Neuronal stem cell (in vitro differentiated cells): ENCODE results near the gene KIAA1755.

Experiments used
- DNase-seq: peaks from one replicate; pipeline ENCODE4 v3.0.0-alpha.2; 2013; ENCODE audit warnings: low spot score
- H2AFZ ChIP-seq: one replicate; pipeline ENCODE4 v1.6.1; 2013; ENCODE audit warnings: mild to moderate bottlenecking, low read length, inconsistent platforms
- H2AK5ac ChIP-seq: 2 replicates; pipeline ENCODE4 v1.6.1; 2013; ENCODE audit warnings: low read depth, mild to moderate bottlenecking, inconsistent platforms, low read length, moderate library complexity, mixed read lengths
- H2BK120ac ChIP-seq: 2 replicates; pipeline ENCODE4 v1.6.1; 2013; ENCODE audit warnings: low read depth, mild to moderate bottlenecking, inconsistent platforms, low read length, moderate library complexity, mixed read lengths
- H2BK12ac ChIP-seq: one replicate; pipeline ENCODE4 v1.6.1; 2013; ENCODE audit warnings: low read length, inconsistent platforms
- H2BK15ac ChIP-seq: 2 replicates; pipeline ENCODE4 v1.6.1; 2013; ENCODE audit warnings: mild to moderate bottlenecking, low read length, inconsistent platforms, mixed read lengths
- H2BK5ac ChIP-seq: one replicate; pipeline ENCODE4 v1.6.1; 2013; ENCODE audit warnings: inconsistent platforms, mild to moderate bottlenecking, low read length, moderate library complexity
- H3K14ac ChIP-seq: one replicate; pipeline ENCODE4 v1.6.1; 2013; ENCODE audit warnings: low read length, inconsistent platforms
- H3K18ac ChIP-seq: 2 replicates; pipeline ENCODE4 v1.6.1; 2013; ENCODE audit warnings: low read length, inconsistent platforms
- H3K23ac ChIP-seq: 2 replicates; pipeline ENCODE4 v1.6.1; 2013; ENCODE audit warnings: low read depth, mild to moderate bottlenecking, mixed read lengths, low read length, inconsistent platforms; ENCODE audit not compliant: poor library complexity
- H3K27ac ChIP-seq: replicated peaks from 3 replicates; pipeline ENCODE4 v1.5.1; 2013; ENCODE audit warnings: low read length, inconsistent platforms
- H3K27me3 ChIP-seq, 3 experiments: 2 replicates each; pipeline ENCODE4 v1.6.1; 2013; ENCODE audit warnings: low read length in 3 of 3, mild to moderate bottlenecking in 2 of 3, inconsistent platforms in 1 of 3, low read depth in 1 of 3, mixed read lengths in 1 of 3, moderate library complexity in 1 of 3; ENCODE audit not compliant: control insufficient read depth in 3 of 3, insufficient read depth in 3 of 3
- H3K36me3 ChIP-seq, 2 donors: replicated peaks in 1 of 2; 2 replicates each; pipeline ENCODE4 v1.6.1; 2013; ENCODE audit warnings: low read length in 2 of 2; ENCODE audit not compliant: control insufficient read depth in 2 of 2, insufficient read depth in 2 of 2
- H3K4ac ChIP-seq: 2 replicates; pipeline ENCODE4 v1.6.1; 2013; ENCODE audit warnings: inconsistent platforms, mild to moderate bottlenecking, low read length, moderate library complexity
- H3K4me1 ChIP-seq, 2 donors: 1 replicate in 1 of 2; 2 replicates in 1 of 2; pipeline ENCODE4 v1.6.1; 2013; ENCODE audit warnings: low read length in 2 of 2, low read depth in 1 of 2; ENCODE audit not compliant: control insufficient read depth in 2 of 2, insufficient read depth in 1 of 2
- H3K4me2 ChIP-seq: one replicate; pipeline ENCODE4 v1.6.1; 2013; ENCODE audit warnings: mild to moderate bottlenecking, low read length, inconsistent platforms; ENCODE audit not compliant: insufficient read depth, poor library complexity, severe bottlenecking
- H3K4me3 ChIP-seq, 2 donors: 2 replicates each; pipeline ENCODE4 v1.5.1; 2013; ENCODE audit warnings: low read length in 2 of 2, mild to moderate bottlenecking in 2 of 2, inconsistent platforms in 1 of 2, moderate library complexity in 1 of 2
- H3K79me1 ChIP-seq: one replicate; pipeline ENCODE4 v1.6.1; 2013; ENCODE audit warnings: low read depth, mild to moderate bottlenecking, inconsistent platforms, low read length, moderate library complexity
- H3K9ac ChIP-seq: one replicate; pipeline ENCODE4 v1.6.1; 2013; ENCODE audit warnings: mild to moderate bottlenecking, low read depth, low read length, inconsistent platforms; ENCODE audit not compliant: poor library complexity
- H3K9me3 ChIP-seq, 2 donors: replicated peaks in 1 of 2; 2 replicates each; pipeline versions ENCODE3 to v1.6.1; 2013; ENCODE audit warnings: low read length in 2 of 2, mild to moderate bottlenecking in 2 of 2, inconsistent platforms in 1 of 2, low read depth in 1 of 2, mixed read lengths in 1 of 2, moderate library complexity in 1 of 2; ENCODE audit not compliant: control insufficient read depth in 2 of 2, insufficient read depth in 1 of 2
- H4K8ac ChIP-seq: one replicate; pipeline ENCODE4 v1.6.1; 2013; ENCODE audit warnings: low read depth, mild to moderate bottlenecking, inconsistent platforms, low read length, moderate library complexity
- H4K91ac ChIP-seq: one replicate; pipeline ENCODE4 v1.6.1; 2013; ENCODE audit warnings: low read length, low read depth, mild to moderate bottlenecking, inconsistent platforms; ENCODE audit not compliant: poor library complexity
- WGBS, 2 donors: extraction: QIAGEN DNeasy Blood & Tissue Kit; methylation state at CpG; one replicate each; pipeline ENCODE4 v1.1.7; 2013; ENCODE audit warnings: missing lambda C conversion rate in 2 of 2, mixed read lengths in 1 of 2; ENCODE audit not compliant: insufficient read length in 2 of 2, insufficient replicate concordance in 1 of 2; ENCODE audit errors: extremely low coverage in 2 of 2; 5-methylcytosine and 5-hydroxymethylcytosine counted together

The KIAA1755 gene

DNA sequence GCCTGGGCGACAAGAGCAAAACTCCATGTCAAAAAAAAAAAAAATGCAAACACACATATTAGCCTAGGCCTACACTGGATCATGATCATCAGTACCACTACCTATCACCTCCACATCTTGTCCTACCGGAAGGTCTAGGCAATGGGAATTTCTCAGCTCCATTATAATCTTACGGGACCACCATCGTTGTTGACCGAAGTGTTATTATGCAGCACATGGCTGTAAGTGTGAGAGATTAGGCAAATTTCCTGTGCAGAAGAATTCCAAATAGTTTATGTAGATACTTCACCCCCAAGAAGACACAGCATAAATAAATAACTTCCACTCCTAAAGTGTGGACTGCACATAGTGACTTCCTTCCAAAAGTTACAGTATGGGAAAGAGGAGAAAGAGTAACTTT lies 16.8 kb upstream of the KIAA1755 start:
- peaks cover 0 to 2% of the 10 kb centered on the region in 2 donors for H3K9me3 ChIP-seq
- no CpG with 5 or more reads among the region's 5 CpGs for WGBS, 2 donors
- no peaks in the 10 kb centered on the region for H3K36me3 ChIP-seq
- H3K4ac ChIP-seq, result no peak overlapping the region
- H3K18ac ChIP-seq, result no peak overlapping the region
- H3K4me1 ChIP-seq, result peaks cover 0 to 5% of the 10 kb centered on the region in 2 donors
- DNase-seq, result no peak
- no peak overlapping the region for H3K14ac ChIP-seq
- no peak overlapping the region for H3K4me2 ChIP-seq
- no peak overlapping the region for H2BK5ac ChIP-seq
- H2AK5ac ChIP-seq, result no peak overlapping the region
- H2BK120ac ChIP-seq, result no peak overlapping the region
- no peaks in the 10 kb centered on the region for H3K27me3 ChIP-seq
- no peak overlapping the region for H3K9ac ChIP-seq
- no peak overlapping the region for H3K27ac ChIP-seq
- no peak overlapping the region for H2BK15ac ChIP-seq
- no peak overlapping the region for H4K91ac ChIP-seq
- no peaks in the 10 kb centered on the region for H3K79me1 ChIP-seq
- no peak overlapping the region for H2BK12ac ChIP-seq
- H3K23ac ChIP-seq, result no peak overlapping the region
- no peak overlapping the region for H2AFZ ChIP-seq
- H4K8ac ChIP-seq, result no peak overlapping the region
- no peak overlapping the region for H3K4me3 ChIP-seq

DNA sequence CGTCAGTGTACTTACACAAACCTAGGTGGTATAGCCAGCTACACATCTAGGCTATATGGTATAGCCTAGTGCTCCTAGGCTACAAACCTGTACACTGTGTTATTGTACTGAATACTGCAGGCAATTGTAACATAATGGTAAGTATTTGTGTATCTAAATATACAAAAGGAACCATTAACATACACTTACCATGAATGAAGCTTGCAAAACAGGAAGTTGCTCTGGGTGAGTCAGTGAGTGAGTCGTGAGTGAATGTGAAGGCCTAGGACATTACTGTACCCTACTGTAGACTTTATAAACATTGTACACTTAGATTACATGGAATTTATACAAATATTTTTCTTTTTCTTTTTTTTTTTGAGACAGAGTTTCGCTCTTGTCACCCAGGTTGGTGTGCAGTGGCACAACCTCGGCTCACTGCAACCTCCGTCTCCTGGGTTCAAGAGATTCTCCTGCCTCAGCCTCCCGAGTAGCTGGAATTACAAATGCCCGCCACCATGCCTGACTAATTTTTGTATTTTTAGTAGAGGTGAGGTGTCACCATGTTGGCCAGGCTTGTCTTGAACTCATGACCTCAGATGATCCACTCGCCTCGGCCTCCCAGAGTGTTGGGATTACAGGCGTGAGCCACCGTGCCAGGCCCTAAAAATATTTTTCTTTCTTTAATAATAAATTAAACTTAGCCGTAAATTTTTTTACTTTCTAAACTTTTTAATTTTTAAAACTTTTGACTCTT lies 15.4 kb upstream of the KIAA1755 start:
- Histone ChIP-seq H2BK15ac (no peak overlapping the region), H2AK5ac (no peak overlapping the region), H3K4ac (no peak overlapping the region), H3K4me1 (peaks cover 0 to 5% of the 10 kb centered on the region in 2 donors), H2BK120ac (no peak overlapping the region), H3K79me1 (no peaks in the 10 kb centered on the region), H3K4me2 (no peak overlapping the region), H3K27me3 (no peaks in the 10 kb centered on the region), H4K8ac (no peak overlapping the region), H3K14ac (no peak overlapping the region), H2BK5ac (no peak overlapping the region), H3K9ac (no peak overlapping the region), H2BK12ac (no peak overlapping the region), H3K27ac (no peak overlapping the region), H3K36me3 (no peaks in the 10 kb centered on the region), H4K91ac (no peak overlapping the region), H3K18ac (no peak overlapping the region), H3K9me3 (no peaks in the 10 kb centered on the region), H3K4me3 (no peak overlapping the region), H3K23ac (no peak overlapping the region), H2AFZ (no peak overlapping the region)
- WGBS, 2 donors, result 100% methylated on average over 1 of the region's 12 CpGs; no CpG with 5 or more reads in 1 of the 2 donors
- DNase-seq, result no peak

DNA sequence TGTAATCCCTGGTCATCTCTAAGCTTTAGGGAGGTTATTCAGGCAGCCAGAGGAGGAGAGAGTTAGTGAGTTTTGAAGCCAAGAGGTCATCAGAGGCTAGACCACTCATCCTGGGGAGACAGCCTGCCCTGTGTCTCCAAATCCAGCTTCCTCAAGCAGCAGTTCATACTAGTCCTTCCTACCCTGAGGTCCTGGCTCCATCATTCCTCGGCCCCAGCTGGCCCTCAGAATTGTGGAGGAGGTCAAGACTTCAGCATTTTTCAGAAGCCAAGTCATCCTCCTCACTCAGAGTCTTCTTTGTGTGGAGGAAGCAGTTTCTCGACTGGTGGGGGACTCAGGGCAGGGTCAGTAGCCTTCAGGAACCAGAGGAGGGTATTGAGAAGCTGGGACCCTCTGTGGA lies 12.4 kb upstream of the KIAA1755 start:
- H3K4me2 ChIP-seq, result no peak overlapping the region
- no peaks in the 10 kb centered on the region for H3K27me3 ChIP-seq
- no peaks in the 10 kb centered on the region for H3K36me3 ChIP-seq
- H2BK5ac ChIP-seq, result no peak overlapping the region
- H2BK120ac ChIP-seq, result no peak overlapping the region
- H3K4ac ChIP-seq, result no peak overlapping the region
- H2AFZ ChIP-seq, result no peak overlapping the region
- H4K8ac ChIP-seq, result no peak overlapping the region
- no peak overlapping the region for H3K14ac ChIP-seq
- peaks cover 0 to 3% of the 10 kb centered on the region in 2 donors for H3K4me1 ChIP-seq
- no peaks in the 10 kb centered on the region for H3K79me1 ChIP-seq
- H3K9me3 ChIP-seq, result no peaks in the 10 kb centered on the region
- no CpG with 5 or more reads among the region's 2 CpGs for WGBS, 2 donors
- no peak overlapping the region for H3K18ac ChIP-seq
- no peak overlapping the region for H3K4me3 ChIP-seq
- H4K91ac ChIP-seq, result no peak overlapping the region
- H3K23ac ChIP-seq, result no peak overlapping the region
- DNase-seq, result no peak
- no peak overlapping the region for H2AK5ac ChIP-seq
- no peak overlapping the region for H2BK12ac ChIP-seq
- H2BK15ac ChIP-seq, result no peak overlapping the region
- H3K9ac ChIP-seq, result no peak overlapping the region
- no peak overlapping the region for H3K27ac ChIP-seq

DNA sequence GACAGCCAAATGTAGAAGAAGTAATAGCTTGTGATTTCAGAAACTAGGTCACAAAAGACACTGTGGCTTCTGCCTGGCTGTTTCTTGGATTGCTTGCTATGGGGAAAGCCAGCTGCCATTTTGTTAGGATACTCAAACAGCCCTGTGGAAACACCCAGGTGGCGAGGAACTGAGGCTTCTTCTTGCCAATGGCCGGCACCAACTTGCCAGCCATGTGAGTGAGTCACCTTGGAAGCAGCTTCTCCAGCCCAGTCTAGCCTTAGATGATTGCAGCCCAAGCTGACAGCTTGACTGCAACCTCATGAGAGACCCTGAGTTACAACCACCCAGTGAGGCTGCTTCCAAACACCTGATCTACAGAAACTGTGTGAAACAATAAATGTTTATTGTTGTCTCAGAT lies 11.9 kb upstream of the KIAA1755 start:
- Histone ChIP-seq H2BK15ac (no peak overlapping the region), H3K27ac (no peak overlapping the region), H4K8ac (no peak overlapping the region), H3K36me3 (no peaks in the 10 kb centered on the region), H3K14ac (no peak overlapping the region), H4K91ac (no peak overlapping the region), H3K9me3 (no peaks in the 10 kb centered on the region), H2BK12ac (no peak overlapping the region), H2BK5ac (no peak overlapping the region), H3K23ac (no peak overlapping the region), H2BK120ac (no peak overlapping the region), H2AK5ac (no peak overlapping the region), H3K9ac (no peak overlapping the region), H3K27me3 (no peaks in the 10 kb centered on the region), H3K79me1 (no peaks in the 10 kb centered on the region), H3K18ac (no peak overlapping the region), H3K4me1 (no peaks in the 10 kb centered on the region), H3K4me3 (no peak overlapping the region), H3K4ac (no peak overlapping the region), H3K4me2 (no peak overlapping the region), H2AFZ (no peak overlapping the region)
- DNase-seq, result no peak
- WGBS, 2 donors, result no CpG with 5 or more reads among the region's 2 CpGs
